ENCODE results near the gene CCDC186.

The CCDC186 gene

DNA sequence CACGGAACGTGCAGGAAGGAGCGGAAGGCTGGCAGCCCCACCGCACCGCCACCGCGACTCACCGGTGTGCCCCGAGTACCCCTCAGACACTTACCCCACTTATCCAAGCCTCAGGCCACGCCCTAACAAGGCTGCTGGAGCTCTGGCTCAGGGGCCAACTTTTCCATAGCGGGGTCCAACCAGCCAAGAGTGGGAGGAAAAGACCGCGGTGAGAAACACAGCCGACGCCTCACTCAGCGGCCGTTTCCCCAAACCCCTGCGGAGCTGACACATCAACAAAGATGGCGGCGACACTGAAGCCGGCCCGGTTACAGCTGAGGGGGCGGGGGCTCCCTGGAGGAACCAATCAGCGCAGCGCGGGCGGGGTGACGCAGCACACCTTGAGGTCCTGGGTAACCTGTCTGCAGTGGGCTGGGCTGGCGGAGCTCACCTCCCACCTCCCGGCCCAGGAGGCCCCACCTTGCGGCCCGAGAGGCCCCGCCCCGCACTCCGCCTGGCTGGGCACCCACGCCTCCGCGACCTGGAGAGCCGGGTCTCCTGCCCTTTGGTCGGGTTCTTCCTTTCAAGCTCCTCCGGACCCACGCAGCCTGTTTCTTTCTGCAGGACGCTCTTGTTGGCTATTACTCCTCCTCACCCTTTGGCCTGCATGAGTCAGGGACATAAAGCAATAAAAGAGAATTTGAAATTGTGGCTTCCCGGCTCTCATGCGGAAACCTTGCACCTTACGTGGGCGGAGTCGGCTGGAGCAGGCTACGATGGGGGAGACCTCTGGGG is at the start of gene CCDC186:
Gene CCDC186, minus strand, starts transcription at position 283 of the 774 bp plus-strand sequence. CDS start 10,935 bp downstream, outside the sequence.
- H3K9me3 Mint-ChIP-seq: no peaks in the 10 kb centered on the region
- DNase-seq (peak; percentile 97 to 98), ATAC-seq (peak; percentile 99)
- H3K4me1 Mint-ChIP-seq: peaks cover 31% of the 10 kb centered on the region
- no peaks in the 10 kb centered on the region for H3K27me3 Mint-ChIP-seq
- H3K27ac Mint-ChIP-seq: peak within 1 kb of the TSS; percentile 97 to 100
- H3K4me3 Mint-ChIP-seq: peak within 1 kb of the TSS; percentile 94 to 100

DNA sequence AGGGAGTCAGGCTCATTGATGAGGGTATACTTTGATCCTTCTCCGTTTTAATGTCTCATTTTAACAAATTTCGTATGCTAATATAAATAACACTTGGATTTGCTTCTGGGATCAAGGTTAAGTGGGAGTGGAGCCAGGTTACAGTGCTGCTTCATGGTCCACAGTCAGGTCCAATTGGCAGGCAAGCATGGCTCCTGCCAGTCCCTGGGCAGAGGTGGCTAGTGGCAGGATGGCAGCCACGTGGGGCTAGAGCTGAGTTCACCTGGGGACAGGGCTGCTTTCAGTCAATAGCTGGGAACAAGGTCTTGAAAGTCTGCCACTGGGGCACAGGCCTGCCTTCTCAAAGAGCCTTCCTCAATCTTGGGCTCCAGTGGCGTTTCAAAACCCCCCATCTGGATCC is 49.1 kb upstream of the CCDC186 start:
- no peak for DNase-seq
- Mint-ChIP-seq H3K27me3 (peaks cover 26% of the 10 kb centered on the region), H3K4me3 (no peak overlapping the region), H3K27ac (no peak overlapping the region), H3K4me1 (peaks cover 5% of the 10 kb centered on the region), H3K9me3 (no peaks in the 10 kb centered on the region)
- no peak for ATAC-seq

DNA sequence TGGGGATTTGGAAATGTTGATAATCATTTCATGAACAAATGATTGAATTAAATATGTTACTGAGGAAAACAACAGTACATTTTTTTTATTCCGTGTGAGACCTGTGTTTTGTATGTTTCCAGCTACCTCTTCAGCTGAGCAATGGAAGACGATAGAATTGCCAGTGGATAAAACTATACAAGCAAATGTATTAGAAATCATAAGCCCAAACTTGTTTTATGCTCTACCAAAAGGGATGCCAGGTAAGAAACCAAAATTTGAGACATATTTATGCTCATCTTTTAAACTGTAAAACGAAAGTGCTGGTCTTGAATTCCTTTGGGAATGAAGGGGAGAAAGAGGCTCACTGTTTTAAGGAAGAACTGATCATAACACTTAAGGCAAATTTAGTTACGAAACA is 47.2 kb upstream of the CCDC186 start:
- Mint-ChIP-seq H3K9me3 (no peaks in the 10 kb centered on the region), H3K4me3 (no peak overlapping the region), H3K4me1 (peaks cover 5% of the 10 kb centered on the region), H3K27me3 (peaks cover 31% of the 10 kb centered on the region), H3K27ac (no peak overlapping the region)
- ATAC-seq (no peak), DNase-seq (no peak)

DNA sequence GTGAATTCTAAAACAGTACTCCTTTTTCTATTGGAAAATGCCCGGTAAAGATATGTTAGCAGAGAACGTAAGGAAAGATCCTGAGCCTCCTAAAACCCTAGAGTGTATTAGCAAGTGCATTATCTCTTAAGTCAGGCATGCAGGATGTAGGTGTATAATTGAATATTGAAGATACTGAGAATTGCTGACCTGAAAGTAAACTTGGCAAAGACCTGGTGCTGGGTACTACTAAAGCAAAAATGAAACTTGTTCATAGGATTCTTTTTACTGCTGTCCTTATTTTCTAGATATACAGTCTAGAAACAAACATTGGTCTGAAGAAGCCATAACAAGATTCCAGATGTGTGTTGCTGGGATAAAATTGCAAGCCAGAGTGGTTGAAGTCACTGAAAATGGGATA is 46.3 kb upstream of the CCDC186 start:
- H3K4me3 Mint-ChIP-seq: no peak overlapping the region

DNA sequence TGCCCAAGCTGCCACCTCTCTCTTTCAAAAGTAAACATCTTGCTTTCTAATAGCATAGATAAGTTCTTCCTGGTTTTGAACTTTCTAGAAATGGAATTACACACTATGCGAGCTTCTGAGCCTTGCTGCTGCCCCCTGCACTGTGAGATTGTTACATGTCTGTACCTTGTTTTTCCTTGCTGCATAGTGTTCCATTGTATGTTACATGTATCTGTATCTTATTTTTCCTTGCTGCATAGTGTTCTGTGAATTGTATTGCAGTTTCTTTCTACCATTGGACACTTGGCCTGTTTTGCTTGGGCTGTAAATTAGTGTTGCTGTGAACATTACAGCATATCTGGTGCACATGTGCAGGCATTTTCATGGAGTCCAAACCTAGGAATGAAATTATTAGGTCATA is 41.0 kb upstream of the CCDC186 start:
- ATAC-seq (no peak), DNase-seq (no peak)
- Mint-ChIP-seq H3K4me1 (peaks cover under 1% of the 10 kb centered on the region), H3K9me3 (no peaks in the 10 kb centered on the region), H3K4me3 (no peak overlapping the region), H3K27me3 (peaks cover 8% of the 10 kb centered on the region), H3K27ac (no peak overlapping the region)

More for the DNA sequence above, 46.3 kb upstream of the CCDC186 start:
- H3K27me3 Mint-ChIP-seq: peaks cover 28% of the 10 kb centered on the region
- ATAC-seq: no peak
- H3K9me3 Mint-ChIP-seq: no peaks in the 10 kb centered on the region
- no peak for DNase-seq
- no peak overlapping the region for H3K27ac Mint-ChIP-seq
- H3K4me1 Mint-ChIP-seq: peaks cover 5% of the 10 kb centered on the region

DNA sequence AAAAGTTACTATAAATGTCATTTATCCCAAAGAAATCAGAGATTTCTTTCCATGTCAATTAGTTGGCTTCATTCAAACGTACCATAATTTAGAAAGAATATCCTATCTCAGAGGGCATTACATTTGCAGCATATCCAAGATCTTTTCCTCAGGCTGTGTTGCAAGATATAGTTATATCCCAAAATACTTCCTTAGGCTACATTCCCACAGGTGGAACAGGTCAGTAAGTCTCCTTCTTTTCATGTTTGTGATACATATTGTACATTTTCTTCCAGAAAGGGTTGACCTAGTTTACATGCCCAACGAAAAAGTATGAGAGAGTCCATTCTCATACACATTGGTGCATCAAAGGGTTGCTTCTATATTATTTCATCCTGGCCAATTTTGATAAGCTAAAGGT is 38.1 kb upstream of the CCDC186 start:
- no peak overlapping the region for H3K27ac Mint-ChIP-seq

DNA sequence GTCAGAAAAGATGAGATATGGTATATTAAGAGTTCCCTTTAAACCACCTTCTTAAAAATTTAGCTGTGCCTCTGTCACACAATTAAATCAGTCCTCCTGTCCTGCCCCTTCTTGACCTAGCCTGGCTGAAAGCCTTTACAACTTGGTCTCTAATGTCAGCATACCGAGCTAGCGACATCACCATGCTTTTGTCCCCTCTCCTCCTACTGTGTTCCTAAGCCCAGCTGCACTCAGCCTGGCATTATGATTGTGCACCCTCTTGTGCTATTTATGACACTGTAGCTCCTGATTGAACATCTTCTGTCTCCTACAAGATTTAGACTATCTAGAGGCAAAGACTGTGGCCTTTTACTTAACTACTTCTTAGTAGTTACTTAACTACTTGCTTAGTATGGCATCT is 34.3 kb upstream of the CCDC186 start:
- Mint-ChIP-seq H3K27ac (no peak overlapping the region), H3K4me3 (no peak overlapping the region), H3K4me1 (no peaks in the 10 kb centered on the region), H3K9me3 (no peaks in the 10 kb centered on the region), H3K27me3 (peaks cover 9% of the 10 kb centered on the region)
- DNase-seq (no peak), ATAC-seq (no peak)

More for the DNA sequence above, 38.1 kb upstream of the CCDC186 start:
- Mint-ChIP-seq H3K4me1 (no peaks in the 10 kb centered on the region), H3K27me3 (peaks cover 12% of the 10 kb centered on the region), H3K9me3 (no peaks in the 10 kb centered on the region), H3K4me3 (no peak overlapping the region)
- ATAC-seq (no peak), DNase-seq (no peak)

DNA sequence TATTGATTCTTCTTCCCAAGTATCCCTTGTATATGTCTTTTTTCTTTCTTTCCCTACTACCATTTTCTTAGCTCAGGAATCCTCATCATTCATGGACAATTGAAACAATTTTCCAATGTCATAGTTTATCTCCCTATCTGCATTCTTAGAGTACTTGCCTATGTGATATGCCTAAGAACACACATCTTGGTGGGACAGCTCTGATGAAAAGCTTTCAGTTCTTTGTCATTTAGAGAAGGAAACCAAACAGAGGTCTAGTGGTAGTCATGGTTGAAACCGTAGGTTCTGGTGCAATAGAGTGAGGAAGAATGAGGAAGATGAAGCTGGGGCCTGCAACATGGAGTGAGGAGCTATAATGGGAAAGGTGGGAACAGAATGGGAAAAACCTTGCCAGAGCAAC is 33.3 kb upstream of the CCDC186 start:
- H3K27ac Mint-ChIP-seq: no peak overlapping the region
- no peaks in the 10 kb centered on the region for H3K4me1 Mint-ChIP-seq
- no peaks in the 10 kb centered on the region for H3K9me3 Mint-ChIP-seq
- no peak overlapping the region for H3K4me3 Mint-ChIP-seq
- no peak for DNase-seq
- H3K27me3 Mint-ChIP-seq: peaks cover 17% of the 10 kb centered on the region
- no peak for ATAC-seq

DNA sequence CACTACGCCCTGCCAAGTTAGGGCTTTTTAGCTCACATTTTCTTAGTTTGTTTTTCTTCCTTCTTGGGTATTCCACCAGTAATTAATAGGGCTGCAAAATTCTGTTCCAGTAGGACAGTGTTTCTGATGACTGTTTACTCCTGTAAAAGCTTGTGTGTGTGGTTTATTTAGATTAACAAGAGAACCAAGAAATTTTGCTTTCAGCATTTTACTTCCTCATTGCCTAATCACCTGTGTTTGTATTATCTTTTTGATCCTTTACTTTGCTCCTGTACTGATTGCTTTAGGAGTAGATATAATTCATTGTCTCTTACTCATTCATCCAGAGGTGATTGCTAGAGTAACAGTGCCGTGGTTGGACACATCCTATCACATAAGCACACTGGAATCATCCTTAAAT is 32.9 kb upstream of the CCDC186 start:
- no peak overlapping the region for H3K27ac Mint-ChIP-seq
- H3K27me3 Mint-ChIP-seq: peaks cover 21% of the 10 kb centered on the region
- ATAC-seq (no peak), DNase-seq (no peak)
- H3K9me3 Mint-ChIP-seq: no peaks in the 10 kb centered on the region
- H3K4me3 Mint-ChIP-seq: no peak overlapping the region
- H3K4me1 Mint-ChIP-seq: no peaks in the 10 kb centered on the region

DNA sequence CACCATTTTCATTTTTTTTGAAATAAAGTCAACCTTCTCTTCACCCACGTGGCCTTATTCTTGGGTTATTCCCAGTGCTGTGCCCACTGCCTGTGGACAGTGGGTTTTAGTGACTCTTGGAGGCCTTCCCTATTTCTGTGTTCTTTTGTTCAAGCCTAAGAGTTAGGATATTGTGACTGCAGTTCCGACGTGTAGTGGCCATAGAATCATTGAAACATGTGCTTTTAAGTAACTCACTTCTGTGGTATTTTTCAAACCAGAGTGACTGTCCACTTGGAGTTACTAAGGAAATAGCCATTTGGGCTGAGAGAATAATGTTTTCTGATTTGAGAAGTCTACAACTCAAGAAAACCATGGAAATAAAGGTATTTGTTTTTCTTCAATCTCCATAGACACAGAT is 28.8 kb upstream of the CCDC186 start:
- H3K9me3 Mint-ChIP-seq: no peaks in the 10 kb centered on the region
- peaks cover 34% of the 10 kb centered on the region for H3K27me3 Mint-ChIP-seq
- H3K4me1 Mint-ChIP-seq: no peaks in the 10 kb centered on the region
- DNase-seq (no peak), ATAC-seq (no peak)
- H3K27ac Mint-ChIP-seq: no peak overlapping the region
- H3K4me3 Mint-ChIP-seq: no peak overlapping the region

DNA sequence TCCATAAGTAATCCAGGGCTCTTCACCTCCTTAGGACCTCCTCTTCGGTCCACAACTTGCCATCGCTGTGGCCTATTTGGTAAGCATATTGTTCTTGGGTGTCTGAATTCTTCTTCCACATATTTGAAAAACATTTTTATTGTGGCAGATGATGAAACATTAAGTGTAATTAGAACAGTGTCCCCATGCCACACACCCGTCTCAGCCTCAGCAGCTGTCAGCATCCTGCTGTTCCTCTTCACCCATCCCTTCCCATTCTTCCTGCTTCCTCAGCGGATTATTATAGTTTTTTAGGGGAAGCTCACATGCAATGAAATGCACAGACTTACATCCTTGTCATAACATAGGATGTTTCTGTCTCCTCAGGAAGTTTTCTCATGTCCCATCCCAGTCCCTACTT is 25.2 kb upstream of the CCDC186 start:
- no peak overlapping the region for H3K4me3 Mint-ChIP-seq
- no peaks in the 10 kb centered on the region for H3K9me3 Mint-ChIP-seq
- H3K4me1 Mint-ChIP-seq: peaks cover 15% of the 10 kb centered on the region
- peaks cover 63% of the 10 kb centered on the region for H3K27me3 Mint-ChIP-seq
- no peak for ATAC-seq
- H3K27ac Mint-ChIP-seq: no peak overlapping the region
- no peak for DNase-seq

DNA sequence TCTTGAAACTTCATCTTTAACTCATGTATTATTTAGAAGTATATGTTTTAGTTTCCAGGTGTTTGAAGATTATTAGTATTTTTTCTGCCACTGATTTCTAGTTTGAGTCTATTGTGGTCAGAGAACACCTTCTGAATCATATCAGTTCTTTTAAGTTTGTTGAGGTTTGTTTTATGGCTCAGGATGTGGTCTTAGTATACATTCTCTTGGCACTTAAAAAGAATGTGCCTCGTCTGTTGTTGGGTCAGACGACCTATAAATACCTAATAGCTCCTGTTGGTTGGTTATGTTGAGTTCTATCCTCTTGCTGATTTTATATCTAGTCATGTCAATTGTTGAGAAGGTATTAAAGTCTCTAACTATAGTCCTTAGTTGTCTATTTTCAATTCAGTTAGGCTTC is 21.1 kb upstream of the CCDC186 start:
- Mint-ChIP-seq H3K27ac (no peak overlapping the region), H3K4me1 (peaks cover 15% of the 10 kb centered on the region), H3K4me3 (no peak overlapping the region), H3K27me3 (peaks cover 61% of the 10 kb centered on the region), H3K9me3 (no peaks in the 10 kb centered on the region)
- DNase-seq (no peak), ATAC-seq (peak; percentile 96)

DNA sequence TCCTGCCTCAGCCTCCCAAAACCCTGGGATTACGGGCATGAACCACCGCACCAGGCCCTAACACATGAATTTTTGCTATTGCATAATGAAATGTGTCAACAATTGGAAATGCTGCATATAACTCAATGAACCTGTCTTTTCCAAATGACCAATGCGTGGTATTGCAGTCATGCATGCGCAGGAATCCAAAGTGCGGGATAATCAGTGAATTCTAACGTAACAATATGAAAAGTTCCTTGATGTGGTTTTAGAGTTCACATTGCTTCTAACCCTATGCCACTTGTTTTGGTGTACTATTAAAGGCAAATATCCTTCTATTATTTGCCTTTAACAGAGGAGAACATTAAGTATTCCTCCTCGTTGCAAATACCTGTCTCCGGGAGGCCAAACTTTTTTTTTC is 15.7 kb upstream of the CCDC186 start:
- Mint-ChIP-seq H3K9me3 (no peaks in the 10 kb centered on the region), H3K4me3 (no peak overlapping the region), H3K27me3 (peaks cover 22% of the 10 kb centered on the region), H3K4me1 (peaks cover 5% of the 10 kb centered on the region), H3K27ac (no peak overlapping the region)
- ATAC-seq: no peak
- DNase-seq: no peak

DNA sequence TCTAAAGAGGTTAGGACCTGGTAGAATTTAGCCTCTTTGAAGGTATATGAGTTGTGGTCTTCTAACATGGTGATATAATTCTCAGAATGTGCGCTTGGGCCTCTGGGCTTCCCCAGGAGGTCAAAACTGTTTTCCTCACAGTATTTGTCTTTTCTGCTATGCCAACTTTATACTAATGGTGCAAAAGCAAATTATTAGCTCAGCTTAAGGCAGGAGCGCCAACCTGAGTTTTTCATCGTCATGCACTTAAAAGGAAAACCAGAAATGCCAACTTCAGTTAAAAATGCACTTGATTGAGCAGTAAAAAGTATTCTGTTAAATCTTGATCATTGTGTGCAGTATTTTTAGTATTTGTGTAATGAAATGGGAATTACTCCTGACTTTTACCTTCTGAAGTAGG is 14.9 kb upstream of the CCDC186 start:
- Mint-ChIP-seq H3K9me3 (no peaks in the 10 kb centered on the region), H3K4me1 (no peaks in the 10 kb centered on the region), H3K27me3 (peaks cover 14% of the 10 kb centered on the region), H3K27ac (no peak overlapping the region), H3K4me3 (no peak overlapping the region)
- no peak for ATAC-seq
- DNase-seq: no peak

DNA sequence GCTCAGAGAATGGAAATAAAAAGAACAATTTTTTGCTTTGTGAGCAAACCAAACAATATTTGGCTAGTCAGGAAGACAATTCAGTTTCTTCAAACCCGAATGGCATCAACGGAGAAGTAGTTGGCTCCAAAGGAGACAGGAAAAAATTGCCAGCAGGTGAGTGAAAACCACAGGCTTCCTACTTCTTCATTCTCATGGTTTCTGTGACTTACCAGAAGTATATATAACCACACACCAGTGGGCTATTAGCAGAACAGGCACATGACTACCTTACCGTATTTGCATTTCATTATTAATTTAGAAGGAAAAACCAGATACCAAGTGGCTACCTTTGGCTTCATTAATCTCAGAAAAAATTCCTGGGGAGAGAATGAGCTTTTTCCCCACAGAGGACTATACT is 14.0 kb upstream of the CCDC186 start:
- Mint-ChIP-seq H3K27ac (no peak overlapping the region), H3K27me3 (peaks cover 5% of the 10 kb centered on the region), H3K4me3 (no peak overlapping the region), H3K9me3 (no peaks in the 10 kb centered on the region), H3K4me1 (no peaks in the 10 kb centered on the region)
- no peak for ATAC-seq
- DNase-seq: no peak

DNA sequence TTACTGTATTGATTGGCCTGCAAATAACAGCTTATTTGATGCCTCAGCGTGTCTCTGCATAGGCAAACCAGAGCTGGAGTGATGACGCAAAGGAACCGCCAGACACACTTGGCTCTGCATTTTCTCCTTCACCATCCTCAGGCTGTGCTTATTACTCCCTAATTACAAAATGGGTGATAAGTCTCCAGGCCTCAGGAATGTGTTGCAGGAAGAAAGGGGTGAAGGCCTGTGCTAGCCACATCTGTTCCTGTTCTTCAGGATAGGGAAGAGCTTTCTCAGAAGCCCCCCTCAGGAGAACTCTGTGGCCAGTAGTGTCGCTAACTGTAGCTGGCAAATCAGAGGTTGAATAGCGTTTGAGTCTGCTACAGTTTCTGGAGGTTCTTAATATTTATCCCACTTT is 10.3 kb upstream of the CCDC186 start:
- Mint-ChIP-seq H3K4me1 (peaks cover 7% of the 10 kb centered on the region), H3K27me3 (no peaks in the 10 kb centered on the region), H3K27ac (no peak overlapping the region), H3K4me3 (no peak overlapping the region), H3K9me3 (no peaks in the 10 kb centered on the region)
- DNase-seq (no peak), ATAC-seq (no peak)

DNA sequence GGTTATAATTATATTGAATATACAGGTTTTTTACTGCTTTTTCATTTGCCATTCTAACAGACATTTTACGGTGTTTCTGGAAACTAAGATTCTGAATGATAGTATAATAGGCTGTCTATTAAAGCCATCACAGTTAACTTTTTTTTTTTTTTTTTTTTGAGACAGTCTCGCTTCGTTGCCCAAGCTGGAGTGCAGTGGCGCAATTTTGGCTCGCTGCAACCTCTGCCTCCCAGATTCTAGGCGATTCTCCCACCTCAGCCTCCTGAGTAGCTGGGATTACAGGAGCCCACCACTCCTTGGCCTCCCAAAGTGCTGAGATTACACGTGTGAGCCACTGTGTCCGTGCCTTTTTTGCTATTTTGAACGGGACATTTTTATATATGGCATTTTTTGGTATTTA is 9.6 kb upstream of the CCDC186 start:
- ATAC-seq (no peak), DNase-seq (no peak)
- H3K27me3 Mint-ChIP-seq: no peaks in the 10 kb centered on the region
- no peaks in the 10 kb centered on the region for H3K9me3 Mint-ChIP-seq
- peaks cover 7% of the 10 kb centered on the region for H3K4me1 Mint-ChIP-seq
- no peak overlapping the region for H3K4me3 Mint-ChIP-seq
- no peak overlapping the region for H3K27ac Mint-ChIP-seq
